Upper lobe of left lung (tissue), 4 donors: ENCODE measurements around the gene CRTC1.

Experiments
- CTCF ChIP-seq, 6 experiments: fragments of 450-650 bp in 4 of 6; fragments of 200-600 bp in 2 of 6; sonication (generic) in 2 of 6; IDR thresholded peaks; one replicate each; pipeline ENCODE4 v1.5.1; 2016 to 2019; ENCODE audit warnings: antibody characterized with exemption in 6 of 6
- POLR2AphosphoS5 ChIP-seq, 2 donors: sonication (generic); formaldehyde crosslinking; IDR thresholded peaks; one replicate each; pipeline ENCODE4 v1.5.1; 2017; ENCODE audit warnings: antibody characterized with exemption in 2 of 2

GRCh38 chr19:18742838-18743783, 59.6 kb downstream of the CRTC1 start:
- TF ChIP-seq POLR2AphosphoS5 (IDR thresholded peaks at IDR 0.05) (no peak), CTCF (IDR thresholded peaks at IDR 0.05) (no peak)
